Upper lobe of left lung (tissue), 4 donors: ENCODE results near the gene NKAIN2.

Experiments
- CTCF ChIP-seq, 6 experiments: fragments of 450-650 bp in 4 of 6; fragments of 200-600 bp in 2 of 6; sonication (generic) in 2 of 6; IDR thresholded peaks; one replicate each; pipeline ENCODE4 v1.5.1; 2016 to 2019; ENCODE audit warnings: antibody characterized with exemption in 6 of 6
- EP300 ChIP-seq, 4 donors: sonication (generic); formaldehyde crosslinking; IDR thresholded peaks; one replicate each; pipeline ENCODE4 v1.5.1; 2017; ENCODE audit warnings: antibody characterized with exemption in 4 of 4, control low read depth in 2 of 4
- POLR2A ChIP-seq, 4 donors: fragments of 450-650 bp; IDR thresholded peaks; one replicate each; pipeline ENCODE4 v1.5.1; 2016 to 2017; ENCODE audit warnings: antibody characterized with exemption in 4 of 4, mild to moderate bottlenecking in 2 of 4
- POLR2AphosphoS5 ChIP-seq, 2 donors: sonication (generic); formaldehyde crosslinking; IDR thresholded peaks; one replicate each; pipeline ENCODE4 v1.5.1; 2017; ENCODE audit warnings: antibody characterized with exemption in 2 of 2

DNA sequence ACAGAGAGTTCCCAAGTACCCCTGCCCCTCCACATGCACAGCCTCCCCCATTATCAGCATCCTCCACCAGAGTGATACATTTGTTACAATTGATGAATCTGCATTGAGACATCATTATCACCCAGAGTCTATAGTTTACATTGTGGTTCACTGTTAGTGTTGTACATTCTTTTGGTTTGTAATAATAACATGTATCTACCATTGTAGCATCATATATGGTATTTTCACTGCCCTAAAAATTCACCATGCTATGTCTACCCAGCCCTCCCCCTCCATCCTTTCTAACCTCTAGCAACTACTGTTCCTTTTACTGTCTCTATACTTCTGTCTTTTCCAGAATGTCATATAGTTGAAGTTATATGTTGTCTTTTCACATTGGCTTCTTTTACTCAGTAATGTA, 884.7 kb downstream of the NKAIN2 start:
- TF ChIP-seq CTCF (IDR thresholded peaks at IDR 0.05) (no peak), EP300 (IDR thresholded peaks at IDR 0.05) (no peak), POLR2A (IDR thresholded peaks at IDR 0.05) (no peak), POLR2AphosphoS5 (IDR thresholded peaks at IDR 0.05) (no peak)
